NB4 (cell line): ENCODE measurements around the gene BAIAP2.

ENCODE experiments used
- CTCF ChIP-seq: IDR thresholded peaks from one replicate; pipeline ENCODE4 v1.5.1; 2012; ENCODE audit warnings: low read depth, low read length
- MAX ChIP-seq: IDR thresholded peaks from 2 replicates; pipeline ENCODE4 v1.6.1; 2011; ENCODE audit warnings: low read depth, low read length
- POLR2A ChIP-seq: IDR thresholded peaks from 2 replicates; pipeline ENCODE4 v1.6.1; 2011; ENCODE audit warnings: mild to moderate bottlenecking; ENCODE audit not compliant: insufficient read length; ENCODE audit errors: extremely low read depth

GRCh38 chr17:81159611-81160265 is 124.8 kb downstream of the BAIAP2 start:
- no peak for TF ChIP-seq CTCF
- TF ChIP-seq MAX: no peak
- no peak for TF ChIP-seq POLR2A
